ENCODE measurements around the gene PPP6R1. TPM values are rescaled to one million over a fixed set of nuclear protein-coding genes. Genes with fewer than 3 reads are reported as not detected.

PPP6R1 gene
- polyA plus RNA-seq, 4 donors, result 43.4 to 67.5 (median 48.9) TPM

DNA sequence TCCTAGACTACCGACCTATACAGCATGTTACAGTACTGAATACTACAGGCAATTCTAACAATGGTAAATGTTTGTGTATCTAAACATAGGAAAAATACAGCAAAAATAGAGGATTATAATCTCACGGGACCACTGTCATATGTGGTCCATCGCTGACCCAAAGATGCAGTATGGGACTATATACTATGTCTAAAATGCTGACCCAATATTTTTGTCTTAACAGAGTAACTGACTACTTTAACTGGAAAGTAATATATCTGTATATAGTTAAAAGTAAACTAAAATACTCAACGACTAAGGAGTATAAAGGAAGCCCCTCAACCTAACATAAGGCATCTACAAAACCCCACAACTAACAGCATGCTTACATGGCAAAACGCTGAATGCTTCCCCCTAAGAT lies 25.8 kb downstream of the PPP6R1 start:
- H3K4me3 ChIP-seq (ENCODE audit: low read depth in 1 of 3, low read length in 3 of 3), result no peak overlapping the region
- FAIRE-seq, result no peak
- peaks cover 0 to 37% (median 12%) of the 10 kb centered on the region in 3 donors for H3K4me1 ChIP-seq (ENCODE audit: control insufficient read depth in 3 of 3, insufficient read depth in 2 of 3, low read depth in 1 of 3, low read length in 2 of 3)
- 85 to 90% (median 86%) methylated on average over 5 of the region's 5 CpGs for WGBS, 3 donors
- DNase-seq, result no peak
- peaks cover 23 to 75% (median 44%) of the 10 kb centered on the region in 3 donors for H3K36me3 ChIP-seq (ENCODE audit: control insufficient read depth in 3 of 3, insufficient read depth in 2 of 3, low read depth in 1 of 3, low read length in 3 of 3)
- no peaks in the 10 kb centered on the region for H3K9me3 ChIP-seq (ENCODE audit: control insufficient read depth in 2 of 2, insufficient read depth in 1 of 2, low read depth in 1 of 2, low read length in 1 of 2)
- no peak overlapping the region for H3K27ac ChIP-seq (ENCODE audit: low read depth in 1 of 3, low read length in 2 of 3)
- no peaks in the 10 kb centered on the region for H3K27me3 ChIP-seq (ENCODE audit: control insufficient read depth in 3 of 3, insufficient read depth in 3 of 3, low read length in 3 of 3)

DNA sequence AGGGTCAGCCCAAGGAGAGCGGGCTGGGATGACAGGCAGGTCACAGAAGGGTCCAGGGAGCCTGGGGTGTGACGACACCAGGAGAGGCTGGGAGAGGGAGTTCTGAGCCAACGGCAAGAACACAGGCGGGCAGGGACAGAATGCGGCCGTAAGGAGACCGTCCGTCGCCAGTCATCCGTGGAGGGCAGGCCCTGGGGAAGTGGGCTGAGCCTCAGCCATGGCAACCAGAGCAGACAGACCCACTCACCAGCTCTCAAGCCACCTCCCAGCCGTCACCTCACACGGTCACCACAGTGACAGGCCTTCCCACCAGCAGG lies 26.6 kb downstream of the PPP6R1 start:
- 81 to 92% (median 92%) methylated on average over 12 of the region's 12 CpGs for WGBS, 3 donors
- Histone ChIP-seq H3K36me3 (ENCODE audit: control insufficient read depth in 3 of 3, insufficient read depth in 2 of 3, low read depth in 1 of 3, low read length in 3 of 3) (peaks cover 20 to 75% (median 41%) of the 10 kb centered on the region in 3 donors), H3K27ac (ENCODE audit: low read depth in 1 of 3, low read length in 2 of 3) (peak overlapping the region in 1 of 3 donors; percentile 27), H3K27me3 (ENCODE audit: control insufficient read depth in 3 of 3, insufficient read depth in 3 of 3, low read length in 3 of 3) (no peaks in the 10 kb centered on the region), H3K9me3 (ENCODE audit: control insufficient read depth in 2 of 2, insufficient read depth in 1 of 2, low read depth in 1 of 2, low read length in 1 of 2) (no peaks in the 10 kb centered on the region), H3K4me3 (ENCODE audit: low read depth in 1 of 3, low read length in 3 of 3) (no peak overlapping the region), H3K4me1 (ENCODE audit: control insufficient read depth in 3 of 3, insufficient read depth in 2 of 3, low read depth in 1 of 3, low read length in 2 of 3) (peaks cover 0 to 43% (median 12%) of the 10 kb centered on the region in 3 donors)
- DNase-seq, result no peak
- no peak for FAIRE-seq

DNA sequence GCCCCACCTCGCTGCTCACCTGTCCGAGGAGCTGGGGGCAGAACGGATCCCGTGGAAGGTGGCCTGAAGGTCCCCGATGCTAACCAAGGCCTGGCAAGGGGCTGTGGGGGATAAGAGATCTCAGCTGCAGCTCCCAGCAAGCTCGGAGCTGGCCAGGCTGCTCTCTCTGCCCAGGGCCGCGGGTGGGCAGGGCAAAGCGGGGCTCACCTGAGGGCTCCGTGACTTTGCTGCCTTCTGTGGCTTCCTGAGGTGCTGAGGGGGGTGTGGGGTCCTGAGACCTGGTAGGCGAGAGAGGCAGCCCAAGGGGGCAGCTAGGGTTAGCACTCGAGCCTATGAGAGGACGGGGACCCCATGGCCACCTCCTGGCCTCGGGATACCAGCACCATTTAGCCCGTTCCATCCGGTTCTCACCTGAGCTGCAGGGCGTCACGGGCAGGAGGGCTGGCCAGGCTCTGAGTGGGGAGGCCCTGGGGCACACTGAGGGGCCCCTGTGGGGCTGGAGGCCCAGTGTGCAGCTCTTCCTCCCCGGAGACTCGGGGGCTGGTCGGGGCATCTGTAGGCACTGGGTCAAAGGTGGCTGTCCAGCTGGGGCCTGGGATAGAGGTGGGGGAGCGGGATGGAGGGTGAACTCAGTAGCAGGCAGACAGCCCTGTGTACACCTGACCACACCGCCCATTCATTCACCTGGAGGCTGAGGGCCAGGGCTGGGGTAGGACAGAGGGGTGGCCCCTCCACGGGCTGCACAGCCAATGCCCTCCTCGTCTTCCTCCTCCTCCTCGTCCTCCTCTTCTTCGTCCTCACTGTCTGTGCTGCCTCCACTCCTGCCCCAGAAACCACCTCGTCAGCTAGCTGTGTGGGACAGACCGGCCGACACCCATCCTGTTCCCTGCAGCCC lies 27.2 kb downstream of the PPP6R1 start:
- WGBS, 3 donors, result 91 to 93% (median 93%) methylated on average over 26 to 30 of the region's 30 CpGs
- H3K4me1 ChIP-seq (ENCODE audit: control insufficient read depth in 3 of 3, insufficient read depth in 2 of 3, low read depth in 1 of 3, low read length in 2 of 3), result peaks cover 0 to 49% (median 12%) of the 10 kb centered on the region in 3 donors
- no peak overlapping the region for H3K4me3 ChIP-seq (ENCODE audit: low read depth in 1 of 3, low read length in 3 of 3)
- no peaks in the 10 kb centered on the region for H3K27me3 ChIP-seq (ENCODE audit: control insufficient read depth in 3 of 3, insufficient read depth in 3 of 3, low read length in 3 of 3)
- peak in 1 of 2 donors; percentile 49 for DNase-seq
- peak overlapping the region in 1 of 3 donors; percentile 66 for H3K27ac ChIP-seq (ENCODE audit: low read depth in 1 of 3, low read length in 2 of 3)
- FAIRE-seq, result no peak
- peaks cover 26 to 75% (median 38%) of the 10 kb centered on the region in 3 donors for H3K36me3 ChIP-seq (ENCODE audit: control insufficient read depth in 3 of 3, insufficient read depth in 2 of 3, low read depth in 1 of 3, low read length in 3 of 3)
- H3K9me3 ChIP-seq (ENCODE audit: control insufficient read depth in 2 of 2, insufficient read depth in 1 of 2, low read depth in 1 of 2, low read length in 1 of 2), result no peaks in the 10 kb centered on the region

DNA sequence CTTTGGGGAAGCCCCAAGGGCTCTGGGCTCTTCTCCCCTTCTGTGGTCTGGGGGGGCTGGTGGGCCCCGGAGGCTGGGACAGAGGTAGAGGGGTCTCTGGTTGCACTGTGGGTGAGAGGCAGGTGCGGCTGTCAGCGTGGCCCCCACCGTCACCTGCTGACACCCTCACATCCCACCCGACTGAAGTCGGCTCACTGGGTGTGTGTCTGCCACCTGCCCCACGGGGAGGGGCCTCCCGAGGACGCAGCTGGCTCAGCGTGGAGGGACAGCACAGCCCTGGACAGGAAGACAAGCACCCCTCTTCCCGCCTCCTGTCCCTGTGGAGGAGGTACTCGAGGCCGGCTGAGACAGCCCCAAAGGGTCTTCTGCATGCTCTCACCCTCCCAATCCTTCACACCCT lies 28.0 kb downstream of the PPP6R1 start:
- WGBS, 3 donors, result 75 to 81% (median 77%) methylated on average over 12 to 13 of the region's 13 CpGs
- peaks cover 0 to 57% (median 12%) of the 10 kb centered on the region in 3 donors for H3K4me1 ChIP-seq (ENCODE audit: control insufficient read depth in 3 of 3, insufficient read depth in 2 of 3, low read depth in 1 of 3, low read length in 2 of 3)
- H3K4me3 ChIP-seq (ENCODE audit: low read depth in 1 of 3, low read length in 3 of 3), result no peak overlapping the region
- H3K27ac ChIP-seq (ENCODE audit: low read depth in 1 of 3, low read length in 2 of 3), result peak overlapping the region in 1 of 3 donors; percentile 66
- FAIRE-seq (no peak), DNase-seq (no peak)
- no peaks in the 10 kb centered on the region for H3K9me3 ChIP-seq (ENCODE audit: control insufficient read depth in 2 of 2, insufficient read depth in 1 of 2, low read depth in 1 of 2, low read length in 1 of 2)
- H3K36me3 ChIP-seq (ENCODE audit: control insufficient read depth in 3 of 3, insufficient read depth in 2 of 3, low read depth in 1 of 3, low read length in 3 of 3), result peaks cover 27 to 75% (median 33%) of the 10 kb centered on the region in 3 donors
- H3K27me3 ChIP-seq (ENCODE audit: control insufficient read depth in 3 of 3, insufficient read depth in 3 of 3, low read length in 3 of 3), result no peaks in the 10 kb centered on the region

DNA sequence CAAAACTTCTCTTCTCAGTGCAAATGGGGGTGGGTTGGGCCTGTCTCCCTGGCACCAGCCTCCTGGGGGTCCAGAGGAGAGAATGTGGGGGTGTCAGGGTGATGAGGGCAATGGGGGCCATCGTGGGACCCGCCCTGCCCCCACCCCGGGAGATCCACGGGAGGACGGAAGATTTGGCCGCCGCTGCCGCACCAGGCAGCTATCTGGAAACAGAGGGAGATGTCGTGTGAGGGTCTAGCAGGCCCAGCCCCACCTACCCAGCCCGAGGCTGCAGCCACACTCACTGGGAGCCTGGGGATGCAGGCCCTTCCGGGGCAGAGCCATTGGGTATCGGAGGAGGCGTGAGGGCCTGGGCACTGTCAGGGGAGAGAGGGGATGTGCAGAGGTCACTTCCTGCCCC lies 28.5 kb downstream of the PPP6R1 start:
- WGBS, 3 donors, result 74 to 81% (median 80%) methylated on average over 12 to 13 of the region's 13 CpGs
- H3K4me1 ChIP-seq (ENCODE audit: control insufficient read depth in 3 of 3, insufficient read depth in 2 of 3, low read depth in 1 of 3, low read length in 2 of 3), result peaks cover 0 to 62% (median 12%) of the 10 kb centered on the region in 3 donors
- peaks cover 27 to 78% (median 33%) of the 10 kb centered on the region in 3 donors for H3K36me3 ChIP-seq (ENCODE audit: control insufficient read depth in 3 of 3, insufficient read depth in 2 of 3, low read depth in 1 of 3, low read length in 3 of 3)
- H3K9me3 ChIP-seq (ENCODE audit: control insufficient read depth in 2 of 2, insufficient read depth in 1 of 2, low read depth in 1 of 2, low read length in 1 of 2), result no peaks in the 10 kb centered on the region
- H3K27ac ChIP-seq (ENCODE audit: low read depth in 1 of 3, low read length in 2 of 3), result peak overlapping the region in 2 of 3 donors; percentile 87 to 89
- H3K4me3 ChIP-seq (ENCODE audit: low read depth in 1 of 3, low read length in 3 of 3), result no peak overlapping the region
- DNase-seq, result no peak
- no peaks in the 10 kb centered on the region for H3K27me3 ChIP-seq (ENCODE audit: control insufficient read depth in 3 of 3, insufficient read depth in 3 of 3, low read length in 3 of 3)
- no peak for FAIRE-seq

DNA sequence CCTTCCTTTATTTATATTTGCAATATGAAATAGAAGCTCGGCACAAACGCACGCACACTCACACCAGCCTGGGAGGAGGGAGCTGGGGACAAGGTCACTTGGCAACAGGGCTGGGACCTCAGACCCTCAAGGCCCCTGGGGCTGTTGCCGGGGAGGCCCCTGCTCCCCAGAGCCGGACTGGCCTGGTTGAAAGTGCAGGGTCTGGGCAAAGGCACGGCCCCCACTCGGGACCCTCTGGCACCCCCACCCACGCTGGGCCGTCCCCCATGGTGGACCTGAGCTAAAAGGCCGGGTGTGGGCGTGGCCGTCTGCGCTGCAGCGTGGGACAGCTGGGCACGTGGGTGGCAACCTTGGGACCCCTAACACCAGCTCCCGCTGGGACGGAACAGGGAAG lies 29.0 kb downstream of the PPP6R1 start:
- Histone ChIP-seq H3K9me3 (ENCODE audit: control insufficient read depth in 2 of 2, insufficient read depth in 1 of 2, low read depth in 1 of 2, low read length in 1 of 2) (no peaks in the 10 kb centered on the region), H3K27me3 (ENCODE audit: control insufficient read depth in 3 of 3, insufficient read depth in 3 of 3, low read length in 3 of 3) (no peaks in the 10 kb centered on the region), H3K4me1 (ENCODE audit: control insufficient read depth in 3 of 3, insufficient read depth in 2 of 3, low read depth in 1 of 3, low read length in 2 of 3) (peaks cover 0 to 66% (median 12%) of the 10 kb centered on the region in 3 donors), H3K36me3 (ENCODE audit: control insufficient read depth in 3 of 3, insufficient read depth in 2 of 3, low read depth in 1 of 3, low read length in 3 of 3) (peaks cover 27 to 81% (median 29%) of the 10 kb centered on the region in 3 donors), H3K27ac (ENCODE audit: low read depth in 1 of 3, low read length in 2 of 3) (peak overlapping the region in 2 of 3 donors; percentile 87 to 89), H3K4me3 (ENCODE audit: low read depth in 1 of 3, low read length in 3 of 3) (no peak overlapping the region)
- DNase-seq (no peak), FAIRE-seq (no peak)
- 72 to 87% (median 79%) methylated on average over 16 to 17 of the region's 17 CpGs for WGBS, 3 donors

DNA sequence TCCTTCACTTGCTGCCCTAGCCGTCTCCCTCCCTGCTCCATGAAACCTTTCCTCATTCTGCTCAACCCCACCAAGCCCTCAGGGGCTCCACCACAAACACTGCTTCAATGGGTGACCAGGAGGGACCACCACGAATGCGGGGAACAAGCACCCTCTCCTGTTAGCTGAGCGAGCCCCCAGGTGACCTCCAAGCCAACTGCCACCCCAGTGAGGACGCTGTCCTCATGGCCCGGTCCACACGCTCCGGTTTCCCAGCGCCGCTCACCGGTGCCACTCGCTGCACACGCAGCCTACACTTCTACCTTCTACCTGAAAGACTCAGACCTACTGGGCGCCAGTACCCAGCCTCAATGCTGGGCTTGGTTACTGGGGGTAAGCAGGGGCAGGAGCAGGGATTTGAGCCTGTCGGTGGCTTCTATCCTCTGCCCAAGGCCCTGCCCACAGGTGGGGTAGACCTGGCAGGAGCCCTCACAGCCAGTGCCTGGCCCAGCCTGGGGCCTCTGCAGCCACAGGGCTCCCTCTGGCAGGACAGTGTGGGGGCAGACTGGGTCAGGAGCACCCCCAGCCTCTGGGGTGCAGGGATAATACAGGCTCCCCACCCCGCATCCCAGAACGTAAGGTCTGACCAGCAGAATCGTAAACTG lies 29.6 kb downstream of the PPP6R1 start:
- 85 to 90% (median 89%) methylated on average over 18 of the region's 18 CpGs for WGBS, 3 donors
- Histone ChIP-seq H3K27ac (ENCODE audit: low read depth in 1 of 3, low read length in 2 of 3) (peak overlapping the region; percentile 38 to 89 (median 87)), H3K9me3 (ENCODE audit: control insufficient read depth in 2 of 2, insufficient read depth in 1 of 2, low read depth in 1 of 2, low read length in 1 of 2) (no peaks in the 10 kb centered on the region), H3K27me3 (ENCODE audit: control insufficient read depth in 3 of 3, insufficient read depth in 3 of 3, low read length in 3 of 3) (no peaks in the 10 kb centered on the region), H3K36me3 (ENCODE audit: control insufficient read depth in 3 of 3, insufficient read depth in 2 of 3, low read depth in 1 of 3, low read length in 3 of 3) (peaks cover 24 to 81% (median 27%) of the 10 kb centered on the region in 3 donors), H3K4me1 (ENCODE audit: control insufficient read depth in 3 of 3, insufficient read depth in 2 of 3, low read depth in 1 of 3, low read length in 2 of 3) (peaks cover 0 to 66% (median 12%) of the 10 kb centered on the region in 3 donors), H3K4me3 (ENCODE audit: low read depth in 1 of 3, low read length in 3 of 3) (no peak overlapping the region)
- FAIRE-seq, result no peak
- peak in 1 of 2 donors; percentile 42 for DNase-seq

DNA sequence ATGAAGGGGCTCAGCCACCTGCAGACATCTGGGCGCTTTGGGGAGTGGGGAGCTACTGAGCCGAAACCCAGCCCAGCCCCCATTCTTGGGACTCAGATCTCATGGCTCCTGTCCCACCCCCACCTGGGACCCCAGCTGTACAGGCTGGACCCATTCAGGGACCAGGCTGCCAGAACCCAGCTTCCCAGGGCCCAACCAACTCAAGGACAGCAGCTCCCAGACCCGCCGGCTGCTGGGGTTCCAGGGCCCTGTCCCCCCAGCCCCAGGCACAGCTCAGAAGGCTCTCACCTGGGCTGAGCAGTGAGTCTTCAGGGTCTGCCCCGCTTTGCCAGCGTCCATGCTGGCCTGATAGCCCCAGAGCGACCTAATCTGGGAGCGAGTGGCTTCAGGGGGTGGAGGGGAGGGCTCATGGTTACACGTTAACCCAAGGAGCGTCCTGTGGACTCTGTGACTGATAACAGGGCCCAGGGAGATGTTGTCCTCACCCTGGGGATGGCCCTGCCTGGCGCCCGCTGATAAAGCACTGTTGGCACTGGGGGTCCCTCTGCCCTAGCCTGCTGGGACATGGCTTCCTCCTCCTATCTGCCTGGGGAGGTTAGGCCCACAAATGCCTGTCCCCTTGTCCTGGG lies 30.3 kb downstream of the PPP6R1 start, which contains the start of gene TMEM86B:
Gene TMEM86B (minus strand): TSS at position 361 of the 629 bp plus-strand sequence. CDS start 22 bp downstream, at position 339.
- DNase-seq, result peak; percentile 92 to 93

More for the DNA sequence above, 30.3 kb downstream of the PPP6R1 start, which contains the start of gene TMEM86B:
- no peak for FAIRE-seq
- H3K27ac ChIP-seq (ENCODE audit: low read depth in 1 of 3, low read length in 2 of 3), result peak within 1 kb of the TSS; percentile 38 to 89 (median 87)
- peaks cover 0 to 68% (median 12%) of the 10 kb centered on the region in 3 donors for H3K4me1 ChIP-seq (ENCODE audit: control insufficient read depth in 3 of 3, insufficient read depth in 2 of 3, low read depth in 1 of 3, low read length in 2 of 3)
- 23 to 64% (median 45%) methylated on average over 11 to 12 of the region's 12 CpGs for WGBS, 3 donors
- peak within 1 kb of the TSS in 2 of 3 donors; percentile 68 to 82 for H3K4me3 ChIP-seq (ENCODE audit: low read depth in 1 of 3, low read length in 3 of 3)
- no peaks in the 10 kb centered on the region for H3K27me3 ChIP-seq (ENCODE audit: control insufficient read depth in 3 of 3, insufficient read depth in 3 of 3, low read length in 3 of 3)
- peaks cover 27 to 88% (median 28%) of the 10 kb centered on the region in 3 donors for H3K36me3 ChIP-seq (ENCODE audit: control insufficient read depth in 3 of 3, insufficient read depth in 2 of 3, low read depth in 1 of 3, low read length in 3 of 3)
- H3K9me3 ChIP-seq (ENCODE audit: control insufficient read depth in 2 of 2, insufficient read depth in 1 of 2, low read depth in 1 of 2, low read length in 1 of 2), result no peaks in the 10 kb centered on the region
